ENCODE results near the gene JRKL.
"Not testable (repeated sequence)": the region's sequence is repeated elsewhere in the genome, so short reads cannot be mapped to it uniquely, and the experiment has no call there.

JRKL gene

DNA sequence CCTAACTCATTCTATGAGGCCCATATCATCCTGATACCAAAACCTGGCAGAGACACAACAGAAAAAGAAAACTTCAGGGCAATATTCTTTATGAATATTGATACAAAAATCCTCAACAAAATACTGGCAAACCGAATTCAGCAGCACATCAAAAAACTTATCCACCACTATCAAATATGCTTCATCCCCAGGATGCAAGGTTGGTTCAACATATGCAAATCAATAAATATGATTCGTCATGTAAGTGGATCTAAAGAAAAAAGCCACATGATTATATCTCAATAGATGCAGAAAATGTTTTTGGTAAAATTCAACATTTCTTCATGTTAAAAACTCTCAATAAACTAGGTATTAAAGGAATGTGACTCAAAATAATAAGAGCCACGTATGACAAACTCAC is 40.9 kb downstream of the JRKL start:
- Histone ChIP-seq H3K4me1 (no peaks in the 10 kb centered on the region), H3K27me3 (no peaks in the 10 kb centered on the region), H4K20me1 (no peaks in the 10 kb centered on the region), H3K36me3 (no peaks in the 10 kb centered on the region), H3K4me3 (no peak overlapping the region), H3K27ac (no peak overlapping the region), H3K9me3 (peaks cover 11% of the 10 kb centered on the region; the same call in 1 of the 2 replicates), H3K9ac (no peak overlapping the region), H3K4me2 (no peak overlapping the region)
- TF ChIP-seq Cebpa-rat (IDR thresholded peaks at IDR 0.05), result no peak

GRCh38 chr11:96432654-96433053 is 42.8 kb downstream of the JRKL start:
- not testable (repeated sequence) for H3K27me3 ChIP-seq, H3K4me1 ChIP-seq, H3K4me3 ChIP-seq, H3K9ac ChIP-seq, H3K36me3 ChIP-seq, H3K4me2 ChIP-seq, H3K27ac ChIP-seq, H4K20me1 ChIP-seq
- H3K9me3 ChIP-seq, result peaks cover 11% of the 10 kb centered on the region; the same call in 1 of the 2 replicates
